HEK293 (cell line): ENCODE data around the gene TTC13.

Source experiments
- CTCF ChIA-PET: fragments of 350-600 bp; formaldehyde crosslinking; extraction: SDS; loops from one replicate; lab custom pipeline; 2021; ENCODE audit warnings: antibody characterized with exemption; lab: Yijun Ruan, JAX
- POLR2A ChIA-PET: fragments of 300-600 bp; formaldehyde crosslinking; extraction: SDS; loops from one replicate; lab custom pipeline; 2020; ENCODE audit warnings: antibody characterized with exemption, inconsistent platforms; lab: Yijun Ruan, JAX
- H3K27ac ChIP-seq: fragments of 200-500 bp; sonication (Bioruptor generic); 2 replicates; pipeline ENCODE4 v1.5.1; 2014; ENCODE audit warnings: low read depth, low read length, control low read depth, inconsistent platforms; ENCODE audit errors: extremely low read depth
- H3K36me3 ChIP-seq, 2 experiments: fragments of 200-500 bp in 1 of 2; sonication (Bioruptor generic) in 1 of 2; 1 replicate in 1 of 2; 2 replicates in 1 of 2; pipeline ENCODE4 v1.5.1; 2014 to 2017; ENCODE audit warnings: inconsistent platforms in 2 of 2, low read length in 2 of 2; ENCODE audit not compliant: control insufficient read depth in 2 of 2, insufficient read depth in 1 of 2
- H3K4me1 ChIP-seq: fragments of 200-500 bp; sonication (Bioruptor generic); 2 replicates; pipeline ENCODE4 v1.5.1; 2014; ENCODE audit warnings: mild to moderate bottlenecking, low read length, inconsistent platforms; ENCODE audit not compliant: control insufficient read depth, insufficient read depth
- H3K4me3 ChIP-seq: 2 replicates; pipeline ENCODE4 v1.5.1; 2011; ENCODE audit warnings: low read depth, mild to moderate bottlenecking, control low read depth, low read length, moderate library complexity
- H3K9me3 ChIP-seq: fragments of 200-500 bp; sonication (Bioruptor generic); 2 replicates; pipeline ENCODE4 v1.5.1; 2014; ENCODE audit warnings: low read depth, low read length, inconsistent platforms; ENCODE audit not compliant: control insufficient read depth, insufficient read depth
- HOXC10 ChIP-seq: sonication (generic); formaldehyde crosslinking; IDR thresholded peaks from 2 replicates; pipeline ENCODE4 v1.8.1; 2023; ENCODE audit warnings: mild to moderate bottlenecking, missing genetic modification reagents
- HOXD13 ChIP-seq: sonication (generic); formaldehyde crosslinking; IDR thresholded peaks from 2 replicates; pipeline ENCODE4 v1.8.0; 2022; ENCODE audit warnings: missing genetic modification reagents, borderline replicate concordance
- MYNN ChIP-seq: fragments of 450-650 bp; formaldehyde crosslinking; IDR thresholded peaks from 2 replicates; pipeline ENCODE4 v1.5.1; 2016; ENCODE audit warnings: missing biosample characterization, missing genetic modification characterization, borderline replicate concordance
- PRDM1 ChIP-seq: fragments of 450-650 bp; formaldehyde crosslinking; IDR thresholded peaks from 2 replicates; pipeline ENCODE4; 2016; ENCODE audit warnings: missing biosample characterization, missing genetic modification characterization
- YY2 ChIP-seq: fragments of 450-650 bp; formaldehyde crosslinking; IDR thresholded peaks from 2 replicates; pipeline ENCODE4 v1.5.1; 2016; ENCODE audit warnings: missing biosample characterization, missing genetic modification characterization
- ZBTB10 ChIP-seq: fragments of 450-650 bp; formaldehyde crosslinking; IDR thresholded peaks from 2 replicates; pipeline ENCODE4 v1.5.1; 2016; ENCODE audit warnings: missing biosample characterization, missing genetic modification characterization
- ZNF138 ChIP-seq: fragments of 450-650 bp; formaldehyde crosslinking; IDR thresholded peaks from 2 replicates; pipeline ENCODE4 v1.5.1; 2016; ENCODE audit warnings: missing biosample characterization, missing genetic modification characterization, borderline replicate concordance
- ZNF146 ChIP-seq: fragments of 450-650 bp; formaldehyde crosslinking; IDR thresholded peaks from 2 replicates; pipeline ENCODE4 v1.5.1; 2016; ENCODE audit warnings: missing biosample characterization, missing genetic modification characterization
- ZNF184 ChIP-seq: fragments of 450-650 bp; IDR thresholded peaks from 2 replicates; pipeline ENCODE4 v1.5.1; 2018; ENCODE audit warnings: missing biosample characterization, mild to moderate bottlenecking, missing genetic modification characterization
- ZNF311 ChIP-seq: fragments of 450-650 bp; formaldehyde crosslinking; IDR thresholded peaks from 2 replicates; pipeline ENCODE4 v1.5.1; 2017; ENCODE audit warnings: missing biosample characterization, missing genetic modification characterization, borderline replicate concordance
- ZNF366 ChIP-seq: fragments of 450-650 bp; formaldehyde crosslinking; conservative IDR thresholded peaks from 2 replicates; pipeline ENCODE4 v1.5.1; 2016; ENCODE audit warnings: missing biosample characterization, missing genetic modification characterization
- ZNF391 ChIP-seq: fragments of 450-650 bp; formaldehyde crosslinking; IDR thresholded peaks from 2 replicates; pipeline ENCODE4 v1.5.1; 2016; ENCODE audit warnings: low read depth, missing biosample characterization, missing genetic modification characterization, borderline replicate concordance
- ZNF629 ChIP-seq: fragments of 450-650 bp; formaldehyde crosslinking; IDR thresholded peaks from 2 replicates; pipeline ENCODE4 v1.5.1; 2017; ENCODE audit warnings: missing biosample characterization, missing genetic modification characterization
- ZNF792 ChIP-seq: fragments of 450-650 bp; formaldehyde crosslinking; IDR thresholded peaks from 2 replicates; pipeline ENCODE4 v1.5.1; 2016; ENCODE audit warnings: missing biosample characterization, missing genetic modification characterization
- ZXDB ChIP-seq: fragments of 450-650 bp; formaldehyde crosslinking; IDR thresholded peaks from 2 replicates; pipeline ENCODE4 v1.5.1; 2016; ENCODE audit warnings: missing biosample characterization, missing genetic modification characterization
- TF ChIP-seq, protein P1 (sequence below): fragments of 450-650 bp; formaldehyde crosslinking; IDR thresholded peaks from 2 replicates; pipeline ENCODE4 v1.5.1; 2016; ENCODE audit warnings: missing biosample characterization, missing genetic modification characterization, borderline replicate concordance
- TF ChIP-seq, protein P2 (sequence below): fragments of 450-650 bp; formaldehyde crosslinking; IDR thresholded peaks from 2 replicates; pipeline ENCODE4 v1.5.1; 2016; ENCODE audit warnings: missing biosample characterization, missing genetic modification characterization
- TF ChIP-seq, protein P3 (sequence below): fragments of 450-650 bp; formaldehyde crosslinking; IDR thresholded peaks from 2 replicates; pipeline ENCODE4 v1.5.1; 2016; ENCODE audit warnings: missing biosample characterization, missing genetic modification characterization
- TF ChIP-seq, protein P4 (sequence below): fragments of 450-650 bp; formaldehyde crosslinking; IDR thresholded peaks from 2 replicates; pipeline ENCODE4 v1.5.1; 2016; ENCODE audit warnings: missing biosample characterization, missing genetic modification characterization
- TF ChIP-seq, protein P5 (sequence below): fragments of 450-650 bp; formaldehyde crosslinking; IDR thresholded peaks from 2 replicates; pipeline ENCODE4 v1.5.1; 2016; ENCODE audit warnings: missing biosample characterization, missing genetic modification characterization

TTC13 gene

GRCh38 chr1:230972855-230973271, 5.8 kb downstream of the TTC13 start:
- no peaks in the 10 kb centered on the region for H3K9me3 ChIP-seq
- ChIA-PET CTCF (no interaction called here), POLR2A (no interaction called here)
- TF ChIP-seq ZNF366 (tag by site-specific recombination) (no peak), ZNF391 (tag by site-specific recombination) (no peak), MYNN (tag by site-specific recombination) (no peak), ZBTB10 (tag by site-specific recombination) (no peak), HOXD13 (CRISPR knock-in tag) (no peak), ZNF311 (no peak), ZNF629 (tag by site-specific recombination) (no peak), ZNF184 (tag by site-specific recombination) (no peak), ZNF138 (tag by site-specific recombination) (no peak), HOXC10 (no peak)
- TF ChIP-seq, protein P1, sequence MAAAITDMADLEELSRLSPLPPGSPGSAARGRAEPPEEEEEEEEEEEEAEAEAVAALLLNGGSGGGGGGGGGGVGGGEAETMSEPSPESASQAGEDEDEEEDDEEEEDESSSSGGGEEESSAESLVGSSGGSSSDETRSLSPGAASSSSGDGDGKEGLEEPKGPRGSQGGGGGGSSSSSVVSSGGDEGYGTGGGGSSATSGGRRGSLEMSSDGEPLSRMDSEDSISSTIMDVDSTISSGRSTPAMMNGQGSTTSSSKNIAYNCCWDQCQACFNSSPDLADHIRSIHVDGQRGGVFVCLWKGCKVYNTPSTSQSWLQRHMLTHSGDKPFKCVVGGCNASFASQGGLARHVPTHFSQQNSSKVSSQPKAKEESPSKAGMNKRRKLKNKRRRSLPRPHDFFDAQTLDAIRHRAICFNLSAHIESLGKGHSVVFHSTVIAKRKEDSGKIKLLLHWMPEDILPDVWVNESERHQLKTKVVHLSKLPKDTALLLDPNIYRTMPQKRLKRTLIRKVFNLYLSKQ (tag by site-specific recombination): no peak
- TF ChIP-seq, protein P2, sequence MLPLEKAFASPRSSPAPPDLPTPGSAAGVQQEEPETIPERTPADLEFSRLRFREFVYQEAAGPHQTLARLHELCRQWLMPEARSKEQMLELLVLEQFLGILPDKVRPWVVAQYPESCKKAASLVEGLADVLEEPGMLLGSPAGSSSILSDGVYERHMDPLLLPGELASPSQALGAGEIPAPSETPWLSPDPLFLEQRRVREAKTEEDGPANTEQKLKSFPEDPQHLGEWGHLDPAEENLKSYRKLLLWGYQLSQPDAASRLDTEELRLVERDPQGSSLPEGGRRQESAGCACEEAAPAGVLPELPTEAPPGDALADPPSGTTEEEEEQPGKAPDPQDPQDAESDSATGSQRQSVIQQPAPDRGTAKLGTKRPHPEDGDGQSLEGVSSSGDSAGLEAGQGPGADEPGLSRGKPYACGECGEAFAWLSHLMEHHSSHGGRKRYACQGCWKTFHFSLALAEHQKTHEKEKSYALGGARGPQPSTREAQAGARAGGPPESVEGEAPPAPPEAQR (tag by site-specific recombination): no peak
- H3K4me3 ChIP-seq: no peak overlapping the region
- H3K36me3 ChIP-seq: peaks cover 0 to 19% of the 10 kb centered on the region in 2 experiments; a peak in 2 of 3 replicates
- H3K27ac ChIP-seq: no peak overlapping the region
- H3K4me1 ChIP-seq: peaks cover 6% of the 10 kb centered on the region; the same call in 1 of the 2 replicates

- H3K36me3 ChIP-seq: peaks cover 0 to 17% of the 10 kb centered on the region in 2 experiments; a peak in 2 of 3 replicates
- CTCF ChIA-PET: interaction anchor here (0.7 to 1.7 kb wide), 4 partner anchors 53 to 353 kb away, joined by 3 to 4 read pairs (median 4); no protein-coding TSS in a partner anchor
These were observed 6.9 kb downstream of the TTC13 start for GRCh38 chr1:230971771-230972170.

More at GRCh38 chr1:230971771-230972170, 6.9 kb downstream of the TTC13 start:
- TF ChIP-seq, protein P3, sequence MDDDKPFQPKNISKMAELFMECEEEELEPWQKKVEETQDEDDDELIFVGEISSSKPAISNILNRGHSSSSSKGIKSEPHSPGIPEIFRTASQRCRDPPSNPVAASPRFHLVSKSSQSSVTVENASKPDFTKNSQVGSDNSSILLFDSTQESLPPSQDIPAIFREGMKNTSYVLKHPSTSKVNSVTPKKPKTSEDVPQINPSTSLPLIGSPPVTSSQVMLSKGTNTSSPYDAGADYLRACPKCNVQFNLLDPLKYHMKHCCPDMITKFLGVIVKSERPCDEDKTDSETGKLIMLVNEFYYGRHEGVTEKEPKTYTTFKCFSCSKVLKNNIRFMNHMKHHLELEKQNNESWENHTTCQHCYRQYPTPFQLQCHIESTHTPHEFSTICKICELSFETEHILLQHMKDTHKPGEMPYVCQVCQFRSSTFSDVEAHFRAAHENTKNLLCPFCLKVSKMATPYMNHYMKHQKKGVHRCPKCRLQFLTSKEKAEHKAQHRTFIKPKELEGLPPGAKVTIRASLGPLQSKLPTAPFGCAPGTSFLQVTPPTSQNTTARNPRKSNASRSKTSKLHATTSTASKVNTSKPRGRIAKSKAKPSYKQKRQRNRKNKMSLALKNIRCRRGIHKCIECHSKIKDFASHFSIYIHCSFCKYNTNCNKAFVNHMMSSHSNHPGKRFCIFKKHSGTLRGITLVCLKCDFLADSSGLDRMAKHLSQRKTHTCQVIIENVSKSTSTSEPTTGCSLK (tag by site-specific recombination): no peak
- TF ChIP-seq PRDM1: no peak
- no peak for TF ChIP-seq ZNF792
- TF ChIP-seq, protein P4, sequence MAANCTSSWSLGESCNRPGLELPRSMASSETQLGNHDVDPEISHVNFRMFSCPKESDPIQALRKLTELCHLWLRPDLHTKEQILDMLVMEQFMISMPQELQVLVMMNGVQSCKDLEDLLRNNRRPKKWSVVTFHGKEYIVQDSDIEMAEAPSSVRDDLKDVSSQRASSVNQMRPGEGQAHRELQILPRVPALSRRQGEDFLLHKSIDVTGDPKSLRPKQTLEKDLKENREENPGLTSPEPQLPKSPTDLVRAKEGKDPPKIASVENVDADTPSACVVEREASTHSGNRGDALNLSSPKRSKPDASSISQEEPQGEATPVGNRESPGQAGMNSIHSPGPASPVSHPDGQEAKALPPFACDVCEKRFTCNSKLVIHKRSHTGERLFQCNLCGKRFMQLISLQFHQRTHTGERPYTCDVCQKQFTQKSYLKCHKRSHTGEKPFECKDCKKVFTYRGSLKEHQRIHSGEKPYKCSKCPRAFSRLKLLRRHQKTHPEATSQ (tag by site-specific recombination): no peak
- TF ChIP-seq ZNF146 (tag by site-specific recombination): no peak
- TF ChIP-seq ZXDB (tag by site-specific recombination): no peak
- no peak for TF ChIP-seq YY2 (tag by site-specific recombination)
- TF ChIP-seq, protein P5, sequence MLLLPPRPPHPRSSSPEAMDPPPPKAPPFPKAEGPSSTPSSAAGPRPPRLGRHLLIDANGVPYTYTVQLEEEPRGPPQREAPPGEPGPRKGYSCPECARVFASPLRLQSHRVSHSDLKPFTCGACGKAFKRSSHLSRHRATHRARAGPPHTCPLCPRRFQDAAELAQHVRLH (tag by site-specific recombination): no peak
- H3K4me3 ChIP-seq: no peak overlapping the region
- H3K27ac ChIP-seq: no peak overlapping the region
- POLR2A ChIA-PET: no interaction called here
- no peaks in the 10 kb centered on the region for H3K9me3 ChIP-seq
- H3K4me1 ChIP-seq: no peaks in the 10 kb centered on the region; the same call in 1 of the 2 replicates
